Coronary artery (tissue), 2 donors: ENCODE data around the gene ADAMTS8.

Source experiments
- DNase-seq: peaks from one replicate; pipeline ENCODE4 v3.0.0-alpha.2; 2017; ENCODE audit warnings: low spot score
- H3K27ac ChIP-seq, 2 donors: fragments of 200-600 bp; sonication (generic); one replicate each; pipeline ENCODE4 v1.5.1; 2016 to 2019
- H3K4me3 ChIP-seq: fragments of 200-600 bp; sonication (generic); 2 replicates; pipeline ENCODE4 v1.5.1; 2016; ENCODE audit warnings: mild to moderate bottlenecking, moderate library complexity
- CTCF ChIP-seq: fragments of 200-600 bp; sonication (generic); IDR thresholded peaks from one replicate; pipeline ENCODE4 v1.5.1; 2019; ENCODE audit warnings: antibody characterized with exemption

ADAMTS8 gene

GRCh38 chr11:130413405-130414106, 14.9 kb downstream of the ADAMTS8 start:
- DNase-seq = no peak
- no peak for TF ChIP-seq CTCF
- Histone ChIP-seq H3K4me3 (no peak overlapping the region), H3K27ac (peak overlapping the region in 1 of 2 donors; percentile 79)

- TF ChIP-seq CTCF = no peak
- Histone ChIP-seq H3K4me3 (no peak overlapping the region), H3K27ac (no peak overlapping the region)
- no peak for DNase-seq
These were observed 17.2 kb downstream of the ADAMTS8 start for GRCh38 chr11:130411223-130411622.

GRCh38 chr11:130409594-130410388, 18.6 kb downstream of the ADAMTS8 start:
- Histone ChIP-seq H3K27ac (no peak overlapping the region), H3K4me3 (no peak overlapping the region)
- no peak for TF ChIP-seq CTCF
- DNase-seq = no peak

- Histone ChIP-seq H3K4me3 (no peak overlapping the region), H3K27ac (no peak overlapping the region)
- DNase-seq = no peak
- TF ChIP-seq CTCF = no peak
These were observed 19.5 kb downstream of the ADAMTS8 start for GRCh38 chr11:130408901-130409300.

- Histone ChIP-seq H3K4me3 (no peak overlapping the region), H3K27ac (peak overlapping the region; percentile 22 to 26)
- DNase-seq = no peak
- TF ChIP-seq CTCF = no peak
These were observed 20.0 kb downstream of the ADAMTS8 start for GRCh38 chr11:130408401-130408890.

- H3K27ac ChIP-seq = peak overlapping the region; percentile 22 to 26
- TF ChIP-seq CTCF = no peak
- no peak for DNase-seq
These were observed 20.4 kb downstream of the ADAMTS8 start for GRCh38 chr11:130407978-130408377.

More at GRCh38 chr11:130407978-130408377, 20.4 kb downstream of the ADAMTS8 start:
- H3K4me3 ChIP-seq = no peak overlapping the region
